GM03348 (cell line): ENCODE data around the gene YTHDF1.

Experiments
- DNase-seq: peaks from one replicate; pipeline ENCODE4 v3.0.0; 2012; ENCODE audit warnings: low spot score

The YTHDF1 gene

GRCh38 chr20:63155266-63156165 lies 60.4 kb downstream of the YTHDF1 start:
- no peak for DNase-seq

GRCh38 chr20:63154395-63154794 lies 61.5 kb downstream of the YTHDF1 start:
- no peak for DNase-seq

GRCh38 chr20:63153254-63154221 lies 62.4 kb downstream of the YTHDF1 start:
- DNase-seq, result no peak

GRCh38 chr20:63152322-63153253 lies 63.3 kb downstream of the YTHDF1 start:
- DNase-seq, result no peak

GRCh38 chr20:63151554-63152321 lies 64.2 kb downstream of the YTHDF1 start:
- DNase-seq, result peak; percentile 69

GRCh38 chr20:63150911-63151531 lies 64.9 kb downstream of the YTHDF1 start:
- no peak for DNase-seq

GRCh38 chr20:63150391-63150898 lies 65.5 kb downstream of the YTHDF1 start:
- no peak for DNase-seq

GRCh38 chr20:63149531-63150192 lies 66.3 kb downstream of the YTHDF1 start:
- no peak for DNase-seq

- no peak for DNase-seq
Measured at GRCh38 chr20:63148696-63149095, 67.2 kb downstream of the YTHDF1 start.

DNA sequence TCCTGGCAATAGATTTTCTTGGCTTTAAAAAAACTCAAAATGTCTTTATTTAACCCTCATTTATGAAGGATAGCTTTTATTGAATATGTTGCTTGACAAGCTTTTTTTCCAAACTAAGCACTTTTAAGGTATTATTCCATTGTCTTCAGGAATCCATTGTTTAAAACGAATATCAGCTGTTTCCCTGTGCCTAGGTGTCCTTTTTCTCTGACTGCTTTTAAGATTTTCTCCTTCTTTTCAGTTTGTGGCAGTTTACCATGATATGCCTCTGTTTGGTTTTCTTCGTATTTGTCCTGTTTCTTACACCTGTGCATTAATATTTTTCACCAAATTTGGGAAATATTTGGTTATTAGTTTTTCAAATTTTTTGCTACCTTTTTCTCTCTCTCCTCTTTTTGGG lies 68.4 kb downstream of the YTHDF1 start:
- DNase-seq, result no peak
